M059J (cell line): ENCODE measurements around the gene ZBTB11. TPM values are rescaled to one million over a fixed set of nuclear protein-coding genes. Genes with fewer than 3 reads are reported as not detected.
"Not testable (repeated sequence)": the region's sequence is repeated elsewhere in the genome, so short reads cannot be mapped to it uniquely, and the experiment has no call there.

Source experiments
- DNase-seq: peaks from one replicate; pipeline ENCODE4 v3.0.0-alpha.2; 2012; ENCODE audit warnings: low read depth
- total RNA-seq: library from RNA; depleted of rRNA; stranded (reverse); fragments of >200 nt; shearing (Covaris generic); gene quantifications from 2 replicates; pipeline ENCODE4 v1.2.3, GENCODE V29; 2014; rRNA removed

The ZBTB11 gene
- total RNA-seq, 1 experiment from 2014 or later = 24.8 TPM

- DNase-seq = no peak
Observed at GRCh38 chr3:101619734-101620133, 57.2 kb downstream of the ZBTB11 start.

GRCh38 chr3:101618726-101619125, 58.2 kb downstream of the ZBTB11 start:
- no peak for DNase-seq

- no peak for DNase-seq
Observed at GRCh38 chr3:101617478-101617877, 59.5 kb downstream of the ZBTB11 start.

GRCh38 chr3:101615525-101615924, 61.4 kb downstream of the ZBTB11 start:
- DNase-seq = no peak

- not testable (repeated sequence) for DNase-seq
Observed at GRCh38 chr3:101613014-101613413, 63.9 kb downstream of the ZBTB11 start.

GRCh38 chr3:101611023-101611422, 65.9 kb downstream of the ZBTB11 start:
- DNase-seq = no peak

GRCh38 chr3:101605398-101605797, 71.5 kb downstream of the ZBTB11 start:
- not testable (repeated sequence) for DNase-seq

GRCh38 chr3:101603184-101603583, 73.7 kb downstream of the ZBTB11 start:
- DNase-seq = no peak

GRCh38 chr3:101602731-101603130, 74.2 kb downstream of the ZBTB11 start:
- DNase-seq = no peak

Other genes starting within 250 kb of the ZBTB11 start
- 7.8 and 8.6 TPM in 2 replicates for gene SENP7, start 163.9 kb downstream of the ZBTB11 start, total RNA-seq
- gene TRMT10C, start 115.3 kb downstream of the ZBTB11 start, total RNA-seq = 47.6 and 53.6 TPM in 2 replicates
- 107 and 131 TPM in 2 replicates for gene PCNP, start 103.0 kb downstream of the ZBTB11 start, total RNA-seq
- gene RPL24, start 9.6 kb upstream of the ZBTB11 start, total RNA-seq = 1,314 and 1,490 TPM in 2 replicates
- gene CEP97, start 47.5 kb upstream of the ZBTB11 start, total RNA-seq = 19.2 and 28.7 TPM in 2 replicates
- 17.9 and 19.2 TPM in 2 replicates for gene NXPE3, start 102.1 kb upstream of the ZBTB11 start, total RNA-seq
- 5.4 and 9.6 TPM in 2 replicates for gene NFKBIZ, start 172.4 kb upstream of the ZBTB11 start, total RNA-seq